Stimulated activated CD8-positive, alpha-beta memory T cell treated with anti-CD3 and anti-CD28 coated beads, Interleukin-4, amount 100 ng/mL, for 4 hours (primary cell): Measurements from ENCODE around the gene FOXB2.
"Not testable (repeated sequence)": the region's sequence is repeated elsewhere in the genome, so short reads cannot be mapped to it uniquely, and the experiment has no call there.

Experiments used
- DNase-seq, 2 donors: peaks; one replicate each; pipeline ENCODE4 v3.0.0-alpha.2; 2020; ENCODE audit warnings: low read depth in 2 of 2, low spot score in 1 of 2

The FOXB2 gene

DNA sequence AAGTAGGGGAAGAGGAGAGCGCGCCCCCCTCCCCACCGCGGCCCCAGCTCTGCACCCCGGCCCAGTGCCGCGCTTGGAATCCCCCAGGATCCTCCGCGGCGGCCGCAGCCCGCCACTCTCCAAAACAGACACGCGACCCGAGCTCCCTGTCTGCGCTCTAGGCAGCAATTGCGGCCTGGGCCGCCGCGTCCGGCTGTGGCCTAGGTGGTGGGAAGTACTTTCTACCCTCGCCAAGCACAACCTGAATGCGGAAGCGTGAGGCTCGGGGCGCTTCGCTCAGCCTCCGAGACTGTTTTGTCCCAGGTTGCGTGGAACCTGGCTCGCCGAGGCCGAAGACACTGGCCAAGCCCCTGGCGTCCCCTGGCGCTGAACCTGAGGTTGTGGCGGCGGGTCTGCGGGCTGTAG, 3.3 kb upstream of the FOXB2 start:
- no peak for DNase-seq

DNA sequence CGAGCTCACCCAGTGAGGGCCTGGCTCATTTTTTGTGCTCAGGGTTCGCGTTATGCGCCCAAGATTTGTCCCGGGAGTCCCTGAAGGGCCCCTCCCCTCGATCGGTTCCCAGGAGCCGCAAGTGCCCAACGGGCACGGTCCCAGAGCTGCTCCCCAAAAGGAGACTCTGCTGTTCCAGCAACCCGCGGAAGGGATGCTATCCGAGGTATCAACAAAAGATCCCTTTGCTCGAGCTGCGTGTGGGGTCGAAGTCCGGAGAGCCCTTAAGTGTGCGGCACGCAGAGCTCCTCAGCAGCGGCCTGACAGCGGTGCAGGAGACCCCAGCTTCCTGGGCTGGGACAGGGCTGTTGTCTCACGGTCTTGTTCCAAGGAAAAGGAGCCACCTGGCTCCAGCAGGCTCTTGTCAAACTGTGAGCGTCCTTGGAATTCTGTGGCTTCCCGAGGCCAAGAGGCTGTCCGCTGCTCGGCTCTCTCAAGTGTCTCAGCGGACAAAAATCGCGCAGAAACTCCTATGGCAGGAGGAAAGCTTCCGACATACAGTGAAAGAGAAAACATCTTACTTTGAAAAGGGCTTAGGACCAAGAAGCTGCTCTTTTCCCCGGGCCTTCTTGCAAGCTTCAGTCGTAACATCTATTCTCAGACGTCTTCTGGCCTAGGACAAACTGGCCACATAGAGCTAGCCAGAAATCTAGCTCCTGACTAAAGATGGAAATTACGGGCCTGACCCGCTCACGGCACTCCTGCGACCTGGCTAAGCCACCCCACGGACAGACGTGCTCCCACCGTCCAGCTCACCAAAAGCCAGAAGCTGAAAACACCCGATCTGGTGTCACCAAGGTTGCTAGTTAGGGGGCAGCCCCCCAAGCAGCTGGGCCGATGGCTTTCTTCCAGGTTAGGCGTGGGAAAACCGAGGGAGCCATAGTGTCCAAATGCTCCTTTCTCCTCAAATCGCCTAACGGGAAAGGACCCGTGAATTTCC, 2.6 kb upstream of the FOXB2 start:
- no peak for DNase-seq

DNA sequence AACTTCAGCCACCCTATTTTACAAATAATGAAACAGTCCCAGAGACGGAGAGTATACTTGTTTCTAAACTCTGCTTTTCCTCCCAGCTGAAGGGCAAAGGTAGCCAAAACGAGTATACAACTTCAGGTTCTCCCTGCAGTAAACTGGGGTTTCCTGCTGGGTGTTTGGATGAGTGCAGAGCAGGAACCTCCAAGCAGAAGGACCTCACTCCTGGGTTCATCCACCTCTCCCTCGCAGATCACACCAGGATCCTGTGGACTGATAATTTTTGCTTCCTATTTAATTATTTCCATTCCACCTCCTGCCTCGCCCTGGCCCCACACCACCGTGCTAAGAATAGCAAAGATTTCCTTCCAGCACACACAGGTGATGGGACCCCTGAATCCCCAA, 2.0 kb upstream of the FOXB2 start:
- no peak for DNase-seq

DNA sequence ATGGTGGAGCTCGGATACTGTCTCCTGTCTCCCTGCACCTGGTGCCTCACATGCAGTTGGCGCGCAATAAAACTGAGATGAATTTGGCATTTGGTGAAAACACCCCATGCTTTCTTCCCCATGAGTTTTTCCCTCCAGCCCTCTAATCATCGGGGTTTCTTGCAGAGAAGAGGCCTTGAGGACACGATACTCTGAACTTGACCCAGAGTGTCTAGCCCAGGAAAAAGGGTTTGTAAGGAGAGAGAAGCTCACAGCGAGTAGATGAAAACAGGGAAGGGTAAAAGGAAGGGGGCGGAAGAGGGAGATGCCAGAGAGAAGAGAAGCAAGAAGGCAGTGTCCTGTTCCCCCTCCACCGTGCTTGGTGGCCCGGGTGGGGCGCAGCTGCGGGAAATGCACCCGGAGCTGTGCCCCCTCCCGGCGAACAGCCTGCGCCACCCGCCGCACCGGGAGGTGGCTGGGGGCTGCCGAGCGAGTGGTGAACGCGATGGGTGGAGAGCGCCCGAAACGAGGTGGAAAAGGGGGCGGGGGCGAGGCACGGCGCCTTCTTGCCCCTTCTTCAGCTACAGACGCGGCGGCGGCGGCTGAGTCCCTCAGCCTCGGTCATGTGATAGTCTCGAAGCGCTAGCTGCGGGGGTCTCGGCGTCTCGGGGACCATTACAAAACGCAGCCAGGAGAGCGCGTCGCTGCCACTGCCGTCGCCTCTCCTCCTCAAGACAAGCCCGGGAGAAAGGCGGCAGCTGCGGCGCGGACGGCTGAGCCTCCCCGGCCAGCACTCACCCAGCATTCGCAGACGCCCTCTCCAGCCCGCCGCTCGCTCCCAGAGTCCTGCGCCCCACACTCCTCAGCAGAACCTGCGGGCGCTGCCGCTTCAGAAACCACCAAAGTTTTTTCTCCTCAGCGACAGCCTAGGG, 1.1 kb upstream of the FOXB2 start:
- no peak for DNase-seq

DNA sequence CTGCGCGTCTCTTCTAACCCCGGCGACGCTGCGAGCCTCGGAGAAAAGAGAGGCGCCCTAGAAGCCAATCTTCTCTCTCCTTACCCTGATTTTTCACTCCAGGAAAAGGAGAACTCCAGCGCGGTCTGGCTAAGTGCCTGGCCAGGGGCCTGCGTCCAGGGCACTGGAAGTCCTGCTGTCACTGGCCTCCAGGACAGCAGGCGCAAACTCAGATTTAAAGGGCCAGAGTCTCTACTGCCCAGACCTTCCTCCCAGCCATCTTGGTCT, 553 bp upstream of the FOXB2 start:
- no peak for DNase-seq

DNA sequence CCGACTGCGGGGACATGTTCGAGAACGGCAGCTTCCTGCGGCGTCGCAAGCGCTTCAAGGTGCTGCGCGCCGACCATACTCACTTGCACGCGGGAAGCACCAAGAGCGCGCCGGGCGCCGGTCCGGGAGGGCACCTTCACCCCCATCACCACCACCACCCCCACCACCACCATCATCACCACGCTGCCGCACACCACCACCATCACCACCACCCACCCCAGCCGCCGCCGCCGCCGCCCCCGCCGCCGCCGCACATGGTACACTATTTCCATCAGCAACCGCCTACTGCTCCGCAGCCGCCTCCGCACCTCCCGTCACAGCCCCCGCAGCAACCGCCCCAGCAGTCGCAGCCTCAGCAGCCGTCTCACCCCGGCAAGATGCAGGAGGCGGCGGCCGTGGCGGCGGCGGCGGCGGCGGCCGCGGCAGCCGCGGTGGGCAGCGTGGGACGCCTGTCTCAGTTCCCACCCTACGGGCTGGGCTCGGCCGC, 514 bp downstream of the FOXB2 start:
- DNase-seq = no peak

DNA sequence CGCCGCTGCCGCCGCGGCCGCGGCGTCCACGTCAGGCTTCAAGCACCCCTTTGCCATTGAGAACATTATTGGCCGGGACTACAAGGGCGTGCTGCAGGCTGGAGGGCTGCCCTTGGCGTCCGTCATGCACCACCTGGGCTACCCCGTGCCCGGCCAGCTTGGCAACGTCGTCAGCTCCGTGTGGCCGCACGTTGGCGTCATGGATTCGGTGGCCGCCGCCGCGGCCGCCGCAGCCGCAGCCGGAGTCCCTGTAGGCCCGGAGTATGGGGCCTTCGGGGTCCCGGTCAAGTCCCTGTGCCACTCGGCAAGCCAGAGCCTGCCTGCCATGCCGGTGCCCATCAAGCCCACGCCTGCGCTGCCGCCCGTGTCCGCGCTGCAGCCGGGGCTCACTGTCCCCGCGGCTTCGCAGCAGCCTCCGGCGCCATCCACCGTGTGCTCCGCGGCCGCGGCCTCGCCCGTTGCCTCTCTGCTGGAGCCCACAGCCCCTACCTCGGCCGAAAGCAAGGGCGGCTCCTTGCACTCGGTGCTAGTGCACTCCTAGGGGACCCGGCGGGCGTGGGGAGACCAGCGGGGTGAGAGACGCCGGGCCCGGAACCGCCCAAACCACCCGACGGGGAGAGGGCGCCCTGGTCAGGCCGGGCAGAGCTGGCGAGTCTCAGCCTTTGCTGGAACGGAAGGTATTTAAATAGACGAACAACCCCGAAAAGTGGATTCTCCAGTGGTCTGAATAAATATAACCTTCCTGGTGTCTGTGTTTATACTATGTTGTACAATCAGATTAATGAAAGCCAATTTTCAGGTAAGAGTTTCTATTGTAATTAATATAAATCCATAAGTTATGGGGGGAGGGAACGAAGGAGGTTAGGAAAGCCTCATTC, 1.2 kb downstream of the FOXB2 start:
- no peak for DNase-seq

DNA sequence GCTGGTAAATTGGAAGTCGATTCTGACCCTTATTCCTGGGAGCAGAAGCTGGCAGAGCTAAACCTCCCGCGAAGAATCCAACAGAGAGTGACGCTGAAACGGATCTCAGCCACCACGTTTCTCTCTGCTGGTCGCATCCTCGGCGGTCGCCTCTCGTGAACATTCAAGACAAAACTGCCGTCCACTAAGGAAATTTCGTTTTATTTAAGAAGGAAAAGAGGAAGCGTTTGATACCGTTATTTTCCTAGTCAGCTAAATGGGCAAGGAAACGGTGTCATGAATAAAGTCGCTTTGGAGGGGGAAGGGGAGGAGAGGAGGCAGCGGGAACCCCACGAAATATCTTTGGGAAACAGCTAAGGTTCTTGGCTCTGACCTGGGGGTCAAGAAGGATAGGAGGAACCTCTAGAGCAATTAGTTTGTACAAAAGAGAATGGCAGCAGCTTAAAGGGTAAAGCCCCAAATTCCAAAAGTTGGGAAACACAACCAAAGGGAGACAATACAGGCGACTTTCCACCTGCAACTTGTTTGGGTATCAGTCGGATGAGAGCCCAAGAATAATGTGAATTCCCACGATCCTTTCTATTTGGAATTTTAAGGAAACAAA, 1.9 kb downstream of the FOXB2 start:
- no peak for DNase-seq

DNA sequence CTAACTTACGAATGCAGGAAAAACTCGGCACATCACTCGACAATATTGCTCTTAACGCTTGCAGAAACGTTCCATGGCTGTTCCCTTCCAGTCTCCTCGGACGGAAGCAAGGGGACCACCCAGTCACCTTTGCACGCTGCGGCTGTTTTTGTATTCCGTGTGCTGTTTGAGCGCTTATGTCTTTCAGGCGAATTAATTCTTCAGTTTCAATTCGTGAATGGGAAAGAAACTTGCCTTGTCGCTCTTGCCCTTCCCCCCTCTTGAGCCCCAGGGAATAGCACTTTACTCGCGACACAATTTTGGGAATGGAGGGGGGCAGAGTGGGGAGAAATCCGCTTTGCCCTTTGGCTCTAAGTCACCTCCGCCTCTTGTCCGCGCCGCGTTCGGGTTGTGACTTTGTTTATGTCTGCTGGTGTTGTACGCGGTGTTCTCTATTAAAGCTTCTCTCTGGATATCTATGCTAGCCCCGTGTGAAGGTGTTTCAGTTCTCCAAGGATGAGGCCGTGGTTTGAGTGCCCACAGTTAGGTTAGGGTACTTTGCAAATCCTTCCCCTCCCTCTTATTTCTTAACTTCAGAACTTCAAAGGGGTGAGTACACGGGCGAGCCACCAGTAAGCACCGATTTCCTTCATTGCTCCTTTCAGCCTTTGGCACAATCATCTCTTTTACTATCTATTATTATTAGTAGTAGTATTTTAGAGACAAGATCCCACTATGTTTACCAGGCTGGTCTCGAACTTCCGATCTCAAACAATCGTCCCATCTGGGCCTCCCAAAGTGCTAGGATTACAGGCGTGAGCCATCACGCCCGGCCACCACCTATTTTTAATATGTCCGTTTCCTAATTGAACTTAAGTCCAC, 2.7 kb downstream of the FOXB2 start:
- no peak for DNase-seq

DNA sequence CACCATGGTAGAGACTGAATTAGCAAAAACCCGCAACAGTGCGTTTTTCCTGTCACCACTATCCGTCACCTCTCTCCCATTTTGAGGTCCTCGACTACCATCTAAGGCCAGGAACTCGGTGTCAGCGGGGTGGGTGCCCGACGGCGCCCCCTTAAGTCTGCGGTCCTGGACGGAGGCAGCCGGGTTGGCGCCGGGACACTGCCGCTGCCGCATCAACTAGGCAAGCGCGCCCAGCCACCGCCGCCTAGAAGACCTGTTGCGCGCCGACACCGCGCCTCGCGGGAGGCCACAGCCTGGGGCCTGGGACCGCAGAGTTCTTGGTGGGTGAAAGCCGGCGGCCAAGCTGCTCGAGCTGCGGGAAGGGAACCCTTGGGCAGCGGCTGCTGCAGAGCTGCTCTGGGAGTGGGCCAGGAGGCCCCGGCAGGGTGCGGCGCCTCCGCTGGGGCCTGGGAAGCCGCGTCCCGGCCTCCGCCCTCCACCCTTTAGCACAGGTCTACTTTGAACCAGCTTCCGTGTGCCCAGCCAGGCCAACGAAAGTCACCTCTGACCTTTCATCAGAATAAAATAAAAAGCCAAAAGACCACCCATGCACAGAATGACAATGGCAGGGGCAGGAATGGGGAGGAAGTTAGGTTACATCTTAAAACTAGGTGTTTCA, 3.5 kb downstream of the FOXB2 start:
- DNase-seq = no peak

DNA sequence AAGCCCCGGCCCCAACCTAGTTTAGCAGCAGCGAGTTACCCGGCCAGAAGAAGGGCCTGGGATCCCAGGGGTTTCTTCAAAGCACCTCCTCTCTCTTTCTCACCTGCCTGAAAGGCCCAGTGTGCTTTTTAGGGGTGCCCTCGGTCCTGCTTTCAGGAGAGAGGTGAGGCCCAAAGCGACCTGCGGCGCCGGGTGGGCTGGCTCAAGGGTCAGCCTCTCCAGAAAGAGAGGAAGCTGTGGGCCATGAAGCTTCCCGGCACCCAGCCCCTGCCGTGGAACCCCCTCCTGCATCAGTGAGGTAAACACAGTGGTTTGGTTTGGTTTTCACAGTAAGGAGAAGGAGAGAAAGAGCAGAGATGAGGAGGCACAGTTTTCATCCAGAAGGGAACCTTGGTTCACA, 4.3 kb downstream of the FOXB2 start:
- DNase-seq = no peak

DNA sequence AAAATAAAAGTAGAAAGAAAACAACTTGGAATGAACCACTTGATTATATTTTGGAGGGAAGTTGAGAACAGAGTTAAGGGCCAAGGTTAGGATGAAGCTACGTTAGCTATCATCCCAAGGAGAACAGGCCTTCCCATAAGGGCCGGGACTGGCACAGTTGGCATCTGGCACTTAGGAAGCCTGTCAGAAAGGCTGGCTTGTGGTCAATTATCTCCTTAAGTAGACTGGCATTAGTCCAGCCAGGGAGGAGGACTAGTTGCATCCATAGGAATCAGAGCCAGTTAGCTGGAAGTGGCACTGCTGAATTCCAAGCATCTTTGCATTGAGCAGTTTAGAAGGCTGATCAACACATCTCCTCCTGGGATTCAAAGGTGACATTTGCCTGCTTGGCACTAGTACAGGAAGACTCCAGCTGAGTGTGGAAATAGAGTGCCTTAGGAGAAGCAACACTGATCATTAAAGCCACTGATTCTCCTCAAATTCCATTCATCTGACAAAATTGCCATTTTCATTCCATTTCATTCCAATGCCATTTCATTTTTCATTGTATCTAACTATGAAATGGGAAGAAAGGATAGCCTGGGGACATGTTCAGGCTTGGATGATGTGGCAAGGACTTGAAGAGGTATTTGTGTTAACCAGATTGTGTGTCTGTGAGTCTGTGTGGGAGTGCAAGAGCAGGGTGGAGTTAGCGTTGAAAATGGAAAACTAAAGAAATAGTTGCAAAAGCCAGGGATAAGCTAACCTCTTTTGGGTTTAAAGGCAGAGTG, 5.5 kb downstream of the FOXB2 start:
- no peak for DNase-seq

DNA sequence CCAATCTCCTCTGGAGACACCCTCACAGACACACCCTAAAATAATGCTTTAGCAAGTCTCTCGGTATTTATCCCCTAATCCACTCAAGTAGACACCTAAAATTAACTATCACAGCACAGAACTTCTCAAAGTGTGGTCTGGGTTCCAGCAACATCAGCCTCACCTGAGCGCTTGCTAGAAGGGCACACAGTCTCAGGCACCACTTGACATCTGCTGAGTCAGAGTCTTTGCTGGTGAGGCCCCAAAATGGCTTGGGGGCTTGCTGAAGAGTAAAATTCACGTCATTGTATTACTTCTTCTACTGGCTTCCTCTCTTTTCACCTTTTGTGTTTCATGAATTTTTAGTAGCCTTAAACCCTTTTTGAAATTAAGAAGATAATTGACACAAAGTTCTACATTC, 9.0 kb downstream of the FOXB2 start:
- no peak for DNase-seq

DNA sequence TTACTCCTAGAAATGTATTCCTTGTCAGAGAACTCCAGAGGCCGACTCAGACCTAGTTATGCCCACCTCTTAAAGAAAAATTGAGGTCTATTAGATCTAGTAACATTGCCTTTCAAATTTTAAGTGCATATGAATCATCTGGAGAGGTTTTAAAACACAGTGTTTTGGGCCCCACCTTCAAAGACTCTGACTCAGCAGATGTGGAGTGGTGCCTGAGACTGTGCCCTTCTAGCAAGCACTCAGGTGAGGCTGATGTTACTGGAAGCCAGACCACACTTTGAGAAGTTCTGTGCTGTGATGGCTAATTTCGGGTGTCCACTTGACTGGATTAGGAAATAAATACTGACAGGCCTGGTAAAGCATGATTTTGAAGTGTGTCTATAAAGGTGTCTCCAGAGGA, 10.6 kb downstream of the FOXB2 start:
- no peak for DNase-seq

DNA sequence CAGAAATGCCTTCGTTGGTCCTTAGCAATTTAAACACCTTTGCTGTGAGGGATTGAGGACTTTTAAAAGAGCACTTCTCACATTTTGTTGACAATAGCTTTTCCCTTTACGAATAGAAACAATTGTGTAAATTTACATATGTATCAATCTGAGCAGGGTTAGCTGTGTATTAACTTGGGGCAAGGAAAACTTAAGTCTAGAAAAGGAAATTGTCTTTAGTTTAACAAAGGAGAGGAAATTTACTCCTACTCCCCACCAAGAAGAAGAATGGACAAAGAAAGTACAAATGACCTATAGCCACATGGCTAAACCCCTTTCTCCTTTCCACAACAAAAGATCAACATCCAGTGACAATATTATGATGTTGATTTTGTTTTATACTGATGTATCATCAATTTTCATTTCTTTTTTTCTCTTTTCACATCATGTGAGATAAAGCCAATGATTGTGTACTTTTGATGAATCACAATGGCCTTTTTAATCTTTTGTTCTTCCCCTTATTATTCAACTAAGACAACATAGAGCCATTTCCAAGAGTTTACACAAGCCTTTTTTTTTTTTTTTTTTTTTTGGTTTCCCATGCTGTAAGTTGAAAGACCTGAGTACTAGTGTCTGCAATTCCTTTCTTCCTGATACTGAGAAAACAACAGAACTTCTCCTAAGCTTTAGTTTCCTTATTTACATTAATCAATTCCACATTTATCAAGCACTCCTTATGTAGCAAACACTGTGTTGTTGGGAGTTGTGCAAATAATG, 19.0 kb downstream of the FOXB2 start:
- no peak for DNase-seq

DNA sequence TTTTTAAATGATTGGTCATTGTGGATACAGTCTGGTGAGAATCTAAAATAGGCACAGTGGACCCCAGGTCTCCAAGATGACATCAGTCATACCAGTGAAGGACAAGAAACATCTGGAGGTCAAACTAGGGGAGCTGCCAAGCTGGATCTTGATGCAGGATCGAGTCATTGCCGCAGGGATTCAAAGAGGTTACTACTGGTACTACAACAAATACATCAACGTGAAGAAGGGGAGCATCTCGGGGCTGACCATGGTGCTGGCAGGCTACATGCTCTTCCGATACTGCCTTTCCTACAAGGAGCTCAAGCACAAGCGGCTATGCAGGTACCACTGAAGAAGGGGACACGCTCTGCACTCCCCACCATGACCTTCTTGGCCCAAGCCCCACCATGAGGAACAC, 20.9 kb downstream of the FOXB2 start:
- no peak for DNase-seq

DNA sequence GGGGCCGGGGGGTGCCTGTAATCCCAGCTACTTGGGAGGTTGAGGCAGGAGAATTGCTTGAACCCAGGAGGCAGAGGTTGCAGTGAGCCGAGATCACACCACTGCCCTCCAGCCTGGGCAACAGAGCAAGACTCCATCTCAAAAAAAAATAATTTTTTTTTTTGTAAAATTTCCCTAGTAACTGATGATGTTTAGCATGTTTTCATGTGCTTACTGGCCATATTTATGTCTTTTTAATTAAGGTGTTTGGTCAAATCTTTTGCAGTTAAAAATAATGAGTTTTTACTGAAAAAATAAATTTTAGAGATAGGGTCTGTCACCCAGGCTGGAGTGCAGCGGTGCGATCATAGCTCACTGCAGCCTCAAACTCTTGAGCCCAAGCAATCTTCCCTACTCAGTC, 24.3 kb downstream of the FOXB2 start:
- not testable (repeated sequence) for DNase-seq

DNA sequence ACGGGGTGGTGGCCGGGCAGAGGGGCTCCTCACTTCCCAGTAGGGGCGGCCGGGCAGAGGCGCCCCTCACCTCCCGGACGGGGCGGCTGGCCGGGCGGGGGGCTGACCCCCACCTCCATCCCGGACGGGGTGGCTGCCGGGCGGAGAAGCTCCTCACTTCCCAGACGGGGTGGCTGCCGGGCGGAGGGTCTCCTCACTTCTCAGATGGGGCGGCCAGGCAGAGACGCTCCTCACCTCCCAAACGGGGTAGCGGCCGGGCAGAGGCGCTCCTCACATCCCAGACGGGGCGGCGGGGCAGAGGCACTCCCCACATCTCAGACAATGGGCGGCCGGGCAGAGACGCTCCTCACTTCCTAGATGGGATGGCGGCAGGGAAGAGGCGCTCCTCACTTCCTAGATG, 41.2 kb downstream of the FOXB2 start:
- DNase-seq = not testable (repeated sequence)
